CD4-positive, alpha-beta T cell treated with Interleukin-6 for 4 hours (primary cell): Measurements from ENCODE around the gene NCOA1.
"Not testable (repeated sequence)": the region's sequence is repeated elsewhere in the genome, so short reads cannot be mapped to it uniquely, and the experiment has no call there.

Experiments
- DNase-seq: peaks from one replicate; pipeline ENCODE4 v3.0.0-alpha.2; 2020; ENCODE audit warnings: mixed read lengths

The NCOA1 gene

GRCh38 chr2:24581971-24582370, 90.9 kb downstream of the NCOA1 start:
- DNase-seq: not testable (repeated sequence)

GRCh38 chr2:24586955-24587354, 95.9 kb downstream of the NCOA1 start:
- no peak for DNase-seq

- DNase-seq: no peak
Observed at GRCh38 chr2:24588294-24588693, 97.2 kb downstream of the NCOA1 start.

GRCh38 chr2:24592441-24593100, 101.5 kb downstream of the NCOA1 start:
- no peak for DNase-seq

GRCh38 chr2:24594283-24594682, 103.2 kb downstream of the NCOA1 start:
- no peak for DNase-seq

GRCh38 chr2:24597181-24597870, 106.3 kb downstream of the NCOA1 start:
- no peak for DNase-seq

GRCh38 chr2:24600140-24600539, 109.1 kb downstream of the NCOA1 start:
- DNase-seq: not testable (repeated sequence)

- no peak for DNase-seq
Observed at GRCh38 chr2:24611631-24612030, 120.6 kb downstream of the NCOA1 start.

- DNase-seq: peak; percentile 7
Observed at GRCh38 chr2:24613154-24613814, 122.2 kb downstream of the NCOA1 start.

- DNase-seq: no peak
Observed at GRCh38 chr2:24616616-24617015, 125.6 kb downstream of the NCOA1 start.

GRCh38 chr2:24617424-24617823, 126.4 kb downstream of the NCOA1 start:
- DNase-seq: no peak

- DNase-seq: no peak
Observed at GRCh38 chr2:24618144-24618543, 127.1 kb downstream of the NCOA1 start.

GRCh38 chr2:24618680-24619079, 127.6 kb downstream of the NCOA1 start:
- no peak for DNase-seq

GRCh38 chr2:24620936-24621335, 129.9 kb downstream of the NCOA1 start:
- DNase-seq: no peak

GRCh38 chr2:24621779-24622538, 130.9 kb downstream of the NCOA1 start:
- DNase-seq: no peak

- DNase-seq: no peak
Observed at GRCh38 chr2:24623535-24623934, 132.5 kb downstream of the NCOA1 start.

GRCh38 chr2:24625728-24626127, 134.7 kb downstream of the NCOA1 start:
- DNase-seq: no peak

- no peak for DNase-seq
Observed at GRCh38 chr2:24626131-24626530, 135.1 kb downstream of the NCOA1 start.

GRCh38 chr2:24628746-24629145, 137.7 kb downstream of the NCOA1 start:
- DNase-seq: no peak

- DNase-seq: no peak
Observed at GRCh38 chr2:24632172-24632571, 141.1 kb downstream of the NCOA1 start.

GRCh38 chr2:24635181-24635580, 144.1 kb downstream of the NCOA1 start:
- no peak for DNase-seq

GRCh38 chr2:24638568-24638967, 147.5 kb downstream of the NCOA1 start:
- no peak for DNase-seq

GRCh38 chr2:24642351-24642750, 151.3 kb downstream of the NCOA1 start:
- no peak for DNase-seq
